GM12891 (cell line): ENCODE data around the gene RBBP7.

Experiments
- PAX5 ChIP-seq: IDR thresholded peaks from 2 replicates; pipeline ENCODE4 v1.6.1; 2011; ENCODE audit warnings: low read length, moderate library complexity, mild to moderate bottlenecking; ENCODE audit not compliant: insufficient read depth, severe bottlenecking
- POLR2A ChIP-seq: IDR thresholded peaks from 2 replicates; pipeline ENCODE4 v1.6.1; 2011; ENCODE audit warnings: low read depth, low read length, control low read depth
- POLR2AphosphoS5 ChIP-seq: IDR thresholded peaks from 2 replicates; pipeline ENCODE4 v1.6.1; 2011; ENCODE audit warnings: low read depth, low read length, control low read depth
- SPI1 ChIP-seq: IDR thresholded peaks from 2 replicates; pipeline ENCODE4 v1.6.1; 2011; ENCODE audit warnings: low read depth, low read length, control low read depth

- TF ChIP-seq POLR2A: no peak
- TF ChIP-seq POLR2AphosphoS5: no peak
- TF ChIP-seq SPI1: no peak
- TF ChIP-seq PAX5: no peak
Measured at GRCh38 chrX:16807548-16807947, 62.6 kb downstream of the RBBP7 start.
